ENCODE measurements around the gene BCAR1.

DNA sequence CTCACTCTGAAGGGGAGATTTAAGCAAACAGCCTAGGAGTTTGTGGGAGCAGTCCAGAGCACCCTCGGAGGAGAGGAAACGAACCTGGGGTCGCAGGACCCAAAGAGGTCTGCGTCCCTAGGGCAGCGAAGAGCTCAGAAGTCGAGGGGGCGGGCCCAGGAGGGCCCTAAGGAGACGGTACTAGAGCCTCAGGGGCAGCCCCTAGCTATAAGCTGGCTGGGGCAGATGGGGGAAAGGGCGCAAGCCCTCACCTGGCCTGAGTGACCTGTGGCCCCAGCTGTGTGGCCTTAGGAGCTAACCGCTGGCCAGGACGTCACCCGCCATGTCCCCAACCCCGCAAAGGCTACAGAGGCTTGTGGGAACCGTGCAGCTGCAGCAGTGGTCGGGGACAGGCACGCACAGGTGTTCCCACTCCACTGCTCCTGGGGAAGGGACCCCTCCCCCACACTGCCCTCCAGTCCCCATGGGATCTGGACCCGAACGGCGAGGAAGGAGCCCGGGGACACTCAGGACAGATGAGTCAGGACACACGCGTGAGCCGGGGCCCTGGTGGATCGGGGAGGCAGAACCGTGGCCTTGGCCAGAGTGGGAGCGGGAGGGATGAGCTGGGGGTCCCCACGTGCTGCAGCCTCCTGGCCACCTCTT lies 42.4 kb downstream of the BCAR1 start:
- TF ChIP-seq POLR2AphosphoS5 (IDR thresholded peaks at IDR 0.05) (no peak), CTCF (IDR thresholded peaks at IDR 0.05) (no peak), POLR2A (IDR thresholded peaks at IDR 0.05) (no peak)

Data from suprapubic skin (tissue), 4 donors.